ENCODE data around the gene ALDH3A1.

The ALDH3A1 gene

DNA sequence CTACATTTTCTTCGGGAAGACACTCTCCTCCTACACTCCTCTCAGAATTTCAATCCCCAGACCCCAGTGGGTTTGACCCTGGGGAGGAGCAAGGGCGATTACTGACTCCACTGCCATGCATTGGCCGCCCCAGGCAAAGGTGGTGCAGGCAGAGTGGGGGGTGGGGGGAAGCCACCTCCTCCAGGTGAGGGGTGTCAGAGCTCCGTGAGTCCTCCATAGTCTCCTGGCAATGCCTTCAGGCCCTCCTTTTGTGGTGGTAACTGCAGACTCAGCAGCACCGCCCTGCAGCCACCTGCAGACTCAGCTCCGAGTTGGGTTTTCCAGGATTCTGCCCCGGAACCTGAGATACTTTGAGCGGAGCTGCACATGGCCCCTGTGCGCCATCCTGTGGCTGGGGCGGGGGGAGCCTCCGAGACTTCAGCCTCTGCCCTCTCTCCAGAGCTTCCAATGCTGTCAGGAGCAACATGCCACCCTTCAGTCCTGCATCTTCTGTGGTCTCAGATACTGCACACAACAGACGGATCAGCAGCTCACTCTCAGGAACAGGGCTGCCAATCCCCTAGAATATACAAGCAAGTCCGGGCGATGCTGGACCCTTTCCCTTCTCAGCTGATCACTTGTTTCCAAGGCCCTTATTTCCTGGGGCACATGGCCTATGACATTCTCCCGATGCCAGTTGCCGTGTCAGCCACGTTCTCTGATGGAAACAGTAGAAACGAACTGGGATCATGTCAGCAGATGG lies 29.3 kb downstream of the ALDH3A1 start:
- no peak for DNase-seq

DNA sequence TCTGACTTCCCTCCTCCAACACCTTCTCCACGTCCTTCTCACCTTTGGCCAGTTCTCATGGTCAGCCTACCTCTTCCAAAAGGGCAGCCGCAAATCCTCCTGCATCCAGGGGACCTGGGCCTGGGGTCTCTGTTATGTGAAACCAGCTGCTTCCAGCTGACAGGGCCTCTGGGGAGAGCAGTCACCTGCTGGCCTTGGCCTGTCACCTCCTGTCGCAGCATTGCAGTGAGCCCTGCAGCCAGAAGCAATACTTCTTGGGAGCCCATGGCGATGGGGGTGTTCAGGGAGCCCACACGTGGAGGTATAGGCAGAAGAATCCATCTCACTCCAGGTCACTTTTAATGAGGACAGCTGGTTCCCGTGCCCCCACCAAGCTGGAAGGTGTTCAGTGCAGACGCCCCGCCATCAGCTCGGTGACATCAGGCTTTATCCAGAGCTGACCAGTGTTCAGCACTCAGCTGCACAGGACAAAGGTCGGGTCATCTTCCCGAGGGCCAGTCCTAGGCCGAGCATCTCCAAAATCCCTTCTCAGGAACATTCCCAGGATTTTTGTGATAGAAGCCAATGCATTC lies 30.0 kb downstream of the ALDH3A1 start:
- DNase-seq: no peak

DNA sequence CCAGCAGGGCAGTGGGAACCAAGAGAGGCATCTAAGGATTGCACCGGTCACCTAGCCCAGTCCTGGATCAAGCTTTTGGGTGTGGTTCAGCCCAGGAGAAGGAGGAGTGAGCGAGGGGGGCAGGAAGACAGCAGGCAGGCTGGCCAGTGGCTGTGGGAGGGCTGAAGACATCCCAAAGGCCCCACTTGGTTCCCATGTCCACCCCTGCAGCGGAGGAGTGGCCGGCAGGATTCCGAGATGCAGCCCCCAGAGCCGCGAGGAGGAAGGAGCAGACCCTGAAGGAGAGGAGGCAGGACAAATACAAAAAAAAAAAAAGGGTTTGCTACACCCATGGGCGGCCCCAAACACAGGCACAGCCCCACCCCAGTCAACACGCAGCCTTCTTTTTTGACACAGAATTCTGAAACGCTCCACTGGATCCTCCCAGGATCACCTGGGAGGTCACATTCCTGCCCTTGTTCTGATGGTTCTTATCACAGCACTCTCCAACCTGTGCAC lies 30.6 kb downstream of the ALDH3A1 start:
- DNase-seq: no peak

DNA sequence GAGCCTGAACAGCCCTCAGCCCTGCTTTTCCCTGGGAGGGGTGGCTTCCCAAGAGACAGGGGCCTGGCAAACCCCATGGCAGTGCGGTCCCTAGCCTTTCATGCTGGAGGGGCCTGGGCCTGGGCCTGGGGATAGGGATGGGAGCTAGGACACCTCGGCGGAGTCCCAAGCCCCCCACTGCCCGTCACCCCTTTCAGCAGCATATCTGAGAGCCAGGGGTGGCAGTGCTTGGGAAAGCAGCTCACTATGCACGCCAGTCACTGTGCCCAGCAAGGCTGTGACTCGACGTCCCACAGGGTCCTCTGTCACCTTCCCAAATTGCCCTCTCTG lies 31.1 kb downstream of the ALDH3A1 start:
- DNase-seq: no peak

DNA sequence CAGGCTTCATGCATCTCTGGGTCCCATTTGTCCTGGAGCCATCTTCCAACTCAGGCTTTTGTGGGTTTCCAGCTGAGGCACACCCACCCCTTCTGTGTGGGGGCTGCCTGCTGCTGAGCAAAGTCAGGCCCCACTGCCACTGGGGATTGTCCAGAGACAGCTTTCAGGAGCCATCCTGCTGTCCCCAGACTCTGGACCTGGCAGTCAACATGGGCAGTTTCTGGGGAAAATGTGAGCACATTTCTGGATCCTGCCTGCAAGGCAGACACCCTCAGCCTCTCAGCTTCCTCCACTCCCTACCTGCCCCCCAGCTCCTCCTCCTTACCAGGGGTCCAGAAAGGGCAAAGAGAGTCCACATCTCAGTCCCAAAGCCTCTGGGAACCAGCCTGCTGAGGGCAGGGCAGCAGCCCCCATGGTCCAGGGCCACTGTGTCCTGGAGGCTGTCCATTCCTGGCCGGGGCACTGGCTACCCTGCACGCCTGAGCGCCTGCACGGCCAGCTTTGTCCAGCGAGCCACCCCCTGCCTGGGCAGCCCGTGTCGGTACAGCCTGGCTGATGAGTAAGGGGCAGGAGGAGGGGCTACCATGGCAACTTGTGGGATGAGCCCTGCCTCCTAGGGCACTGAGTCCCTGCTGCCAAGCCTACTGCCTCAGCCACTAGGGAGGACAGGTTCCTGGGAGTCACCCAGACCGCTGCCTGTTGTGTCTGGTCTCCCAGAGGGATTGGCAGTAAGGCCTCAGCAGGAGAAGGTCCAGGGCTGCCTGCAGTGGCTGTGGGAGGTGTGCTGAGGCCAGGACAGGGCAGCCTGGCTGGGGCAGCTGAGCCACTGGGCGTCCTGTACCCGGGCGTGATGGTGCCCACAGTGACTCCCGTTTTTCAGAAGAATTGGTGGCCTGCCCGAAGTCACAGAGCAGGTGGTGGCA lies 31.7 kb downstream of the ALDH3A1 start, which contains the start of gene SLC47A2:
TSS of gene SLC47A2 (minus strand) at position 477 of the 923 bp plus-strand sequence. CDS start at position 448, 29 bp downstream.
- DNase-seq: no peak

DNA sequence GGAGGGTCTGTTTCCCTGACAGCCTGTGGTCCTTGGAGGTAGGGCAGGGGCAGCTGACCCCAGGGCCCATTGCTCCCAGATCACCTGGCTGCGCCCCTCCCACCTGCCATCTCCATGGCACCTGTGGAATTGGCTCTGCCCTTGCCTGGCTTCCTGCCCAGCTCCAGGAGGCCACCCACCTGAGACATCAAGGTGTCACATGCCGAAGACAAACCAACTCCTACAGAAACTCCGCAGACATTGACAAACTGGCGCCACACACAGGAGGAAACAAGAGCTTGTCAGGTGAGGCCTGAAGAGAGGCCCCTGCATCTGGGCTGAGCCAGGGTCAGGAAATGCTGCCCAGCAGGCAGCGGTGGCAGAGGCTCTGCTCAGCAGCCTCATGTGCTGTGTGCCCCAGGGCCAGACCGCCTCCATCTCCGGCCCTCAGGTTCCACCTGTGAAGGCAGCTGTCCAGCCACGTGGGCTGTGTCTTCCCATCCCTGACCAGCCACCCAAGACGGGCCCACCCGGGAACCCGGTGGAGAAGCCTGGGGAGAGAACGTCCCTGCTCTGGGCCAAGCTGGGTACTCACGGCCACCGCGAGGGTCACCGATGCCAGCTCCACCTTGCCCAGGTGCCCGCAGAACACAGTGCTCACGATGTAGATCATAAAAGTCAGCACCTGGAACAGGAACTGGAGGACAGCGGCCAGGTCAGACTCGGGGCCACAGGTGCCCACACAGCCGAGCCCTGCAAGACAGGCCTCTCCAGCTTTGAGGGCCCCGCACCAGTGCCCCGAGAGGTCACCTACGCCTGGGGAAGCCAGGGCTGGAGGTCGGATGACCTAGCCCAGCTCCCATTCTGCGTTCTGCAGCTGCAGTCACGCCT lies 33.3 kb downstream of the ALDH3A1 start:
- DNase-seq: no peak

DNA sequence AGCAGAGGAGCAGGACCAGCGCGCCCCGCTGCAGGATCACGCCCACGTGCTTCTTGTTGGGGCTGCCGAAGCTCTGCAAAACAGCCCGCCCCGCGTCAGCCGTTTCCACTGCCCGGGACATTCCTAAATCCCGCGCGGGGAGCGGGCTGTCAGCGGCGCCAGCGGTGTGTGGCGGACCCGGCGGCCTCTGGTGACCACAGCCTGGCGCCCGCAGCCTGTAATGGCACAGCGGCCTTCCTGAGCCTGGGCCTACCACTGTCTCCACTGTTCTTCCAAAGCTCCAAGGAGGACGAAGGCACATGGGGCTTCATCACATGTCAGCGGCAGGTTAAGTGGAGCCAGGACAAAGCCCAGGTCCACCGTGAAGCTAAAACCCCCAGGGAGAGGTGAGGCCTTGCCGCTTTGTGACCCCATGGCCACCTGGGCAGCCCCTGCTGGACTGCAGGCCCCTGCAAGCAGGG lies 34.2 kb downstream of the ALDH3A1 start:
- no peak for DNase-seq

DNA sequence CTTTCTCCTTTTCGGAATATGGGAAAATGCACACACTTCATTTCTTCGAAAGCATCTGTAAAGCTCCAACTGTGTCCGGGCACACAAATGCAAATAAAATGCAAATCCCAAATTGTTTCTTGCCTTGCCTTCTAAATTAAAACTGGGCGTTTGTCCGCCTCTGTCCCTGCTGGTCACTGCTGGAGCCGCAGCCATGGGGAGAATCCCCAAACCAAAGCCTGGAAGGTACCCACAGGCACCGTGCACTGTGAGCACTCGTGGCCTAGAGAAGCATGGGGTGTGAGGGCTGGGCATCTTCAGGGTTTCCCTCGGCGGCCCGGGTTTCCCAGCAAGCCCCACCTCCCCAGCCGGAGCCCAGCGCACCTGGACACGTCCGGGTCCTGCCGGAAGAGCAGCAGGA lies 34.6 kb downstream of the ALDH3A1 start:
- no peak for DNase-seq

DNA sequence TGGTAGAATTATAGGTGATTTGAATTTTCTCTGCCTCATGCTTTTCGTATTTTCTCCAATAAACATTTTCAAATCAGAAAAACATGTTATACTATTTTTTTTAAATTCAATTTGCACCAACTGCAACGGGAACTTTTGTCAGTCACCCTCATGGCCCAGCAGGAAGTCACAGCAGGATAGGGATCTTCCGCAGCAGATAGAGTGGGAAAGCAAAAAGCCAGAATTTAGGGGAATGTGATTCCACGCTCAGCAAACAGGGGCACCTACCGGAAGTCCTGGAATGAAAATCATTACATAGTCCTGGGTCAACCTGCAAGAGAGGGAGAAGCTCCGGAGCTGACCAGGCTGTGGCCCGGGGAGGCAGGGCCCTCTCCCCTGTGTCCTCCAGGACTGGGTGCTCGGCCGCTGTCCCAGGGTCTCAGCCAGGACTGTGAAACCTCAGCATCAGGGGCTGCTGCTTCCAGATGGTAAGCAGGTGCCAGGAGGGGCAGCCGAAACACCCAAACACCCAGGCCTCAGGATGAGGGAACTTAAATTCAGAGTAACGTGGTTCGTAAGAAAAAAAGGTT lies 35.6 kb downstream of the ALDH3A1 start:
- no peak for DNase-seq

DNA sequence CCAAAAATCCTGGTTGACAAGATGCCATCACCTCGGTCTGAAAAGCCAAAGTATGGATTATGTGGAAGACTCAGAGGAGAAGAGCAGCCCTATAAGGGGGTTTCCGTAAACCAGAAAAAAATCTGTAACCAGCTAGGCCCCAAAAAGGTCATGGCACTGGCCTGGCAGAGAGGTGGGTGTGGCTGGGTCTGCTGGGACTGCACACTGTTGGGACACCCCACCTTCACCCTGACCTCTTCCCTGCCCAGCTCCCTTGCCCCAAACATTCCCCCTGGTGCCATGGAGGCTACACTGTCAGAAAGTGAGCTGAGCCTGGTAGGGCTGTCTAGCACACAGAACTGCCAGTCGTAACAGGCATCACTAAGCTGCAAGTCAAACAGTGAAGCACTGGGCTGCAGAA lies 38.3 kb downstream of the ALDH3A1 start:
- no peak for DNase-seq

DNA sequence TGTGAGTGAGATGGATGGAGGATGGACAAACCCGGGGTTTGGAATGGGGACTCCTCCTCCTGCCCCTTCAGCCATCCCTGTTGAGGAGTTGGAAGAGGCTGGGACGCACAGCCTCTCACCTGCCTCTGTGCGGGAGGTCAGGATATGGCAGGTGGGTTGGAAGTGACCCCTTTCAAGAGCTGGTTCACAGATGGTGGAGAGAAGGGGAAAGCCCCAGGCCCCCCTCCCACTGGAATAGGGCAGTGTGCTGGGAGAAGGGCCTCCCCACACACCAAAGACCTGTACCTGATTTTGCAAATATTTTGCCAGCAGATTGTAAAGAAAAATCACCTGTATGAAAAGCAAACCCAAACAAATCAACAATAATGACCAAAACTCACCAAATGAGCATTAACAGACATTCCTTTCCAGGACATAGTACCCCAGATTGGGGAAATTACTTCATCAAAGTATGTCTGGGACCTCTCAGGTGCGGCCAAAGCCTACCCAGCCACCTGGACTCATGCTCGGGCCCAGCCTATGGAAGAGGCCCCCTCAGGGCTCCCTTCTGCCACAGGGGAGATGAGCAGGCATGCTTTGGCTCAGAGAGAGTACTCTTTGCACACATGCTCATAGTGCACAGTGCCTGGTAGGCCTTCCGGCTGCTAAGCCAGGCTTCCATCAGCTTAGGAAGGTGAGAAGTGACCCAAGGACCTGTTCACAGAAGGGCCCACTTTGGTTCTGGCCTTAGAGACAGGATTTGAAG lies 39.5 kb downstream of the ALDH3A1 start:
- DNase-seq: no peak

DNA sequence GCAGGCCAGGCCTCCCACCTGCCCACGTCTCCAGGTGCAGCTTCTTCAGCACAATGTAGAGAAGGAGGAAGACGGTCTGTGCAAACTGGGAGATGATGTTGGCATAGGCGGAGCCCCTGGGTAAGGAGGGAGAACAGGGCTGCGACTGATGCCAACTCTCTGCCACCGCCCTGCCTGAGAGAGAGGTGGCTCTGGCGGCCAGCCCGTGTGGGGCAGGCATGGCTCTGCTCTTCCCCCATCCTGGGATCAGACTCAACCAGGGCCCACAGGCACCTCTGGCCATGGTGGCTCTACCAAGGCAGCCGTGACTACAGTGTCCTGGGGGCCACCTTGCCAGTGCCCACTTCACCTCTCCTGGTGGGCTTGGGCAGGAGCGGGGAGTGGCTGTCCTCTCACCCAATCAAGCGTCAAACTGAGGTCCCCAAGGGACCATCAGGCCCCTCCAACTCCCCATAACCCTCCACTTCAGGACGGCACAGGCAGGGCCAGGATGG lies 40.3 kb downstream of the ALDH3A1 start:
- DNase-seq: no peak

DNA sequence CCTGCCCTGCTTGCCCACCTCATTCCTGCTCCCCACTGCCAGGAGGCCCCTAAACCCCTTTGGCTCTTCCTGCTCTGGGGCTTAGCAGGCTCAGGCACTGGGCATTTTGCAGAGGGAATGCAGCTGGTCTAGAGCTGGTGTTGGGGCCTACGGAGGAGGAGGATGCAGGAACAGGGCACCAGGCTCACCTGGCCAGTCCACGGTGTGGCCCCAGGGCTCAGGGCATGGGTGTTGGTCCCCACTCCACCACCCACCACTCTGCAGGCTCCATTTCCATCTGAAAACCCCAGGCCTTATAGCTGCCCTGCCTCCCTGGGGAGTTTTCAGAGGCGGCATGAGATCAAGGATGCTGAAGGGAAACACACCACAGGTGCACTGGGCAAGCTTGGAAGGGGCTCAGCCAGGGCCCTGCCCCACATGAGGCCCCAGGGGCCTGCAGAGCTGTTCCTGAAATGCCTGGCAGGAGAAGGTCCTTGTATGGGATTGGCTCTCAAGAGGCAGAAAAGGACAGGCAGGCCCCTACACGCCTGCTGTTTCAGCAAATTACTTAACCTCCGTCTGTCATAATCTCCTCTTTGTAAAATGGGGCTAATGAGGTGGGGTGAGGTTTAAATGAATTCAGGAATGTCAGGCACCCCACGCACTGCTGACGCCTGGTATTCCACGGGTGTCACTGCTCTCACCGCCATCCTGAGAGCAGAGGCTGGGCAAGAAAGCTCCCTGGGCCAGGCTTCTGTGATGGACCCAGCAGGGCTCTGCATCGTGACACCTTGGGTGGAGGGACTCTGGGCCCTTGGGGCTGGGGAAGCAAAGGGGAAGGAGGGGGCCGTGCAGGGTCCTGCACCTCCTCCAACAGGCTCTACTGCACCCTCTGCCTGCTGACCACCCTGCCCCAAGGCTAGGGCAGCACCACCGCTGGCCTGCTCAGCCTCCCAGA lies 41.0 kb downstream of the ALDH3A1 start:
- DNase-seq: no peak

DNA sequence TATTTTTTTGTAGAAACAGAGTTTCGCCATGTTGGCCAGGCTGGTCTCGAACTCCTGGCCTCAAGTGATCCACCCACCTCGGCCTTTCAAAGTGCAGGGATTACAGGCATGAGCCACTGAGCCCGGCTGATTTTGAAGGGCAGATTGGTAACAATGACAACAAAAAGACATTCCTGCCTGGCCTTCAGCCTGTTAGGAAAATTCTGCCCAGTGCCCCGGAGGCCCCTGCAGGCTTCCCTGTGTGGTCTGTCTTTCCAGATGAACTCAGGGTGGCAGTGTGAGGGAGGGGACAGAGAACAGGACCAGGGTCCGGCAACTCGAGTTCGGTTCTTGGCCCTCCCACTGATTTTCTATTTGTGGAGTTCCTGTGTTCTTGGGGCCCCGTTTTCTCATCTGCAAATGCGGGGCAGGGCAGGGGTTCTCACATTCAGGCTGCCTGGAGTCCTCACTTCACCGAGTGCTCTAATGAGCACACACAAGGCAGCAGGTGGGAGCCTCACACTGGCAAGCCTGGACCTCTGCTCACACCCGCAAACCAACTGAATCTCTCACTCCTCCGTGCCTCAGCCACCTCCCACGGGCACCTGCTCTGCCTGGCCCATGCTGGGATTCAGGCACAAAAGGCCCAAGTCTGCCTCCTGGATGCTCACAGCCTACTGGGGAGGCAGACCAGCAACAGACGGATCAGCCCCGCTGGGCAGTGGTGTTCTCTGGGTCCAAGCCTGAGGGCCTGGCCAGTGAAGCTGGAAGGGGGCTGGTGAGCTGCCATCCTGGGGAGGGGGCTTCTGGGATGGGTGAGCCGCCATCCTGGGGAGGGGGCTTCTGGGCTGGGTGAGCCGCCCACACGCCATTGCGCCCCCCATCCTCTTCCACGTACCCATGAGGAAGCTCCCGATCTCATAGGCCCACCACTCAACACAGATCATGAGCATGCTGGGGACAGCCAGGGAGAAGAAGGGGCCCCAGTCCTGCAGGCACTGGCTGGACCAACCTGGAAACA lies 42.0 kb downstream of the ALDH3A1 start:
- no peak for DNase-seq

DNA sequence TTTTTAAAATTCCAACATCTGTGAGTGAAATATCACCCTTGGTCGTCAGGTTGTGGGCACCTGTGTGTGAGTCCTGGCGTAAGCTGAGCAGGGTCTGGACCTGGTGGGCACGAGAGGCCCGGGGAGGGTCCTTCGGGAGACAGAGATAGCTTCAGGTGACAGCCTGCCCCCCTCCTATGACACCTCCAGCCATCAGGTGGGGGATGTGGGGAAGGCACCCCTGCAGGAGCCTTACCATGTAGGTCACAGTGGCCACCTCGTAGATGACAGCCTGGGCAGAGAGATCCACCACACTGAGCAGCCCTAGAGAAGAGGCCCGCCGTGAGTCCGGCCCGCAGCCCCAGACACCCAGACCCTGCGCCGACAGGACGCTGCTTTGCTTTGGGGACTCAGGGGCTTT lies 42.9 kb downstream of the ALDH3A1 start:
- DNase-seq: no peak

DNA sequence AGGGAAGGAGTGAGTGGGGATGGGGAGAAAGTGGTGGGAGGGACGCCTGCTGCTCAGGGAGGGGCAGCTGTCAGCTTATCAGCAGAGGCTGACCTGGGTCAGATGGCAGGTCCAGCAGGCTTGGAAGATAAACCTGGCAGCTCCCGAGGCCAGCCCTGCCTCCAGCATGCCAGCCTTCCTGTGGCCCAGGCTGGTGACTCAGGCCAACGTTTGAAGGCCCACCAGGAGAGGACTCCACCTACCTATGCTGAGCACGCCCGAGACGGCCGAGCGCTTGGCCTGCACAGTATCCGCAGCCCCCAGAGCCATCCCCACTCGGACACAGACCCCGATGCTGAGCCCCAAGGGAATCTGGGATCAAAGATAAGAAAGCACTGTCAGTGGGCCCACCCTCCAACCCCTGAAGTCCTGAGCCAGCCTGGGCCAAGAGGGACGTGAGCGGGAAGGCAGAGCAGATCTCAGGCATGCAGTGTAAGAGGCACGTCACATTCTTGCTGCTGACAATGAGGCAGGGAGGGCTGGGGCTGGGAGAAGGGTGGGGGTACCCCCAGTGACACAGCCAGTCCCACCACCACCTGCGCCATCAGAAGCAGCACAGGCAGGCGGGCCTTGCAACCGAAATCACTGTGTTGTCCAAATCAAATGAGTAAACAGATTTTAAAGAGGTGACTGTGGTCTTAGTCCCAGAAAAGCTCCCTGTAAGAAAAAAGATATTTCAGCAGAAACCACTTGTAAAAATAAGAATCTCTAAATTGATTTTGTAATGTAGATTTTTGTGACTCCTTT lies 44.1 kb downstream of the ALDH3A1 start:
- no peak for DNase-seq

DNA sequence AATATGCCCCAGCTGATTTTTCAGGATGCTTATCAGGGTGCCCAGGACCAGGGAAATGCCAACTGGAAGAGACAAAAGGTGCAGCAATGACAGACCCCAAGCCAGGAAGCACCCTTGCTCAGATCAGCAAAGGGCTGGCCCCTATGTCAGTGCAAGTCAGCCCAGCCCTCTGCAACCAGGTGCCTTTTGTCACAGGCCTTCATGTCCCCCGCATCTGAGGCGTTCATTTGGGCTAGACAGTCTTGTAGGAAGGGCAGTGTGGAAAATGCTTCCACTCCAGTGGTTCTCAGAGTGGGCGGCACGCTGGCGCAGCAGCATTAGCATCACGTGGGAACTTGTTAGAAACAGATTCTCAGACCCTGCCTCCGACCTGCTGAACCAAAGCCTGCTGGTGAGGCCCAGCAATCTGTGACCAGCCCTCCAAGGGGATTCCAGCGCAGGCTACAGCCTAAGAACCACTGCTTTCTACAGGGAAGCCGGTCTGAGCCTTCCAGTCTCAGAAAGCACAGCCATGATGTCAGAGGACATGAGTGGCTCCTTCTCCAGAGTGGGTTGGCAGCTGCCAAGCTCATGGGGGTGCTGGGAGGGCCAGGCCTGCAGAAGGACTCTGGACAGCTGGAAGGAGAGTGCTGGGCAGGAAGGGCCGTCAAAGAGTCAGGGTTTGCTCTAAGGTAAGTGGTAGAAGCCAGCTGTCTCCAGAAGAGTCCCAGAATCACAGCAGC lies 44.8 kb downstream of the ALDH3A1 start:
- no peak for DNase-seq
